HepG2 (cell line): Measurements from ENCODE around the gene UBE3B. TPM values are rescaled to one million over a fixed set of nuclear protein-coding genes. Genes with fewer than 3 reads are reported as not detected.

Experiments
- ATAC-seq: fragments of 200-7000 bp; cut with Tn5 transposase; 3 replicates; pipeline ENCODE4 v1.9.1; 2020; ENCODE audit warnings: mild to moderate bottlenecking, moderate library complexity
- BruUV-seq: library from RNA; stranded (reverse); fragments of 400-500 nt; replicated peaks from 2 replicates; lab custom pipeline; 2021; lab: Mats Ljungman, UMichigan
- CTCF ChIA-PET: fragments of 300-600 bp; formaldehyde crosslinking; extraction: SDS; loops from one replicate; lab custom pipeline; 2021; ENCODE audit warnings: low total read pairs, inconsistent platforms, low intra/inter-chr PET ratio; lab: Yijun Ruan, JAX
- POLR2A ChIA-PET: fragments of 350-600 bp; sonication (Branson Sonifier 250); formaldehyde crosslinking; loops from one replicate; lab custom pipeline; 2020; ENCODE audit warnings: antibody characterized with exemption, inconsistent platforms; lab: Yijun Ruan, JAX
- DNase-seq: peaks from one replicate; pipeline ENCODE4 v3.0.0-alpha.2; 2015; ENCODE audit warnings: low spot score
- FAIRE-seq: peaks from 3 replicates; lab custom pipeline; 2011; peaks lifted over from hg19 to GRCh38; lab: Jason Lieb, UNC
- H2AFZ ChIP-seq: one replicate; pipeline ENCODE4 v1.6.1; 2011; ENCODE audit warnings: low read length, inconsistent platforms
- H3K27ac ChIP-seq: fragments of 300-600 bp; 3 replicates; pipeline ENCODE4 v1.8.0; 2011; ENCODE audit warnings: mixed run types, mild to moderate bottlenecking, mixed read lengths, low read length, inconsistent platforms; ENCODE audit not compliant: insufficient read depth; ENCODE audit errors: extremely low read length
- H3K27me3 ChIP-seq, 2 experiments: fragments of 200-600 bp in 1 of 2; 2 replicates in 1 of 2; 3 replicates in 1 of 2; pipeline versions ENCODE4 v1.6.0 to v1.8.0; 2011; ENCODE audit warnings: low read length in 2 of 2, mild to moderate bottlenecking in 2 of 2, moderate library complexity in 2 of 2, inconsistent platforms in 1 of 2; ENCODE audit not compliant: insufficient read depth in 2 of 2, control insufficient read depth in 1 of 2
- H3K36me3 ChIP-seq, 2 experiments: fragments of 200-600 bp in 1 of 2; replicated peaks in 1 of 2; 2 replicates in 1 of 2; 3 replicates in 1 of 2; pipeline versions ENCODE4 v1.5.1 to v1.8.0; 2011; ENCODE audit warnings: low read length in 2 of 2, inconsistent platforms in 1 of 2; ENCODE audit not compliant: insufficient read depth in 2 of 2, control insufficient read depth in 1 of 2
- H3K4me1 ChIP-seq: 2 replicates; pipeline ENCODE4 v1.5.1; 2012; ENCODE audit warnings: low read length, inconsistent platforms; ENCODE audit not compliant: insufficient read depth
- H3K4me2 ChIP-seq: 2 replicates; pipeline ENCODE4 v1.6.0; 2011; ENCODE audit warnings: low read depth, low read length, inconsistent platforms
- H3K4me3 ChIP-seq, 3 experiments: fragments of 200-600 bp in 1 of 3; sonication (generic), shearing (Covaris generic) in 1 of 3; replicated peaks in 1 of 3; 2 replicates each; pipeline ENCODE4 v1.5.1; 2011 to 2016; ENCODE audit warnings: low read length in 3 of 3, inconsistent platforms in 2 of 3, low read depth in 2 of 3, mild to moderate bottlenecking in 2 of 3, control low read depth in 1 of 3, mixed read lengths in 1 of 3; ENCODE audit not compliant: insufficient read depth in 1 of 3
- H3K79me2 ChIP-seq: one replicate; pipeline ENCODE4 v1.6.1; 2011; ENCODE audit warnings: low read length, inconsistent platforms; ENCODE audit not compliant: insufficient read depth
- H3K9ac ChIP-seq: 2 replicates; pipeline ENCODE4 v1.6.0; 2011; ENCODE audit warnings: mild to moderate bottlenecking, low read depth, low read length, inconsistent platforms; ENCODE audit not compliant: insufficient read depth
- H3K9me3 ChIP-seq: 2 replicates; pipeline ENCODE4 v1.5.1; 2012; ENCODE audit warnings: mild to moderate bottlenecking, low read length
- H4K20me1 ChIP-seq: 2 replicates; pipeline ENCODE4 v1.6.0; 2011; ENCODE audit warnings: inconsistent platforms, mild to moderate bottlenecking, low read length, moderate library complexity; ENCODE audit not compliant: insufficient read depth
- MXD4 ChIP-seq: IDR thresholded peaks from 2 replicates; pipeline ENCODE4 v1.6.1; 2016; ENCODE audit warnings: mild to moderate bottlenecking, missing biosample characterization, missing genetic modification reagents
- TBP ChIP-seq: sonication (generic); formaldehyde crosslinking; IDR thresholded peaks from 2 replicates; pipeline ENCODE4 v1.5.0; 2020; ENCODE audit warnings: missing genetic modification reagents
- ZNF207 ChIP-seq: fragments of 450-650 bp; IDR thresholded peaks from 2 replicates; pipeline ENCODE4 v1.6.1; 2016; ENCODE audit warnings: antibody characterized with exemption, borderline replicate concordance
- ZNF280B ChIP-seq: sonication (generic); formaldehyde crosslinking; IDR thresholded peaks from 2 replicates; pipeline ENCODE4 v1.5.0; 2020; ENCODE audit warnings: missing genetic modification reagents, mild to moderate bottlenecking, borderline replicate concordance
- ZNF512 ChIP-seq: sonication (generic); formaldehyde crosslinking; IDR thresholded peaks from 2 replicates; pipeline ENCODE4 v1.4.0; 2020; ENCODE audit warnings: mild to moderate bottlenecking, missing genetic modification reagents
- ZNF720 ChIP-seq: sonication (generic); formaldehyde crosslinking; IDR thresholded peaks from 2 replicates; pipeline ENCODE4 v1.4.0; 2020; ENCODE audit warnings: missing genetic modification reagents
- WGBS: methylation state at CpG from one replicate; pipeline ENCODE4 v1.1.6; 2017; ENCODE audit warnings: low lambda C conversion rate; 5-methylcytosine and 5-hydroxymethylcytosine counted together
- in situ Hi-C: cut with HindIII; loops from 2 replicates; pipeline ENCODE4 v1.10.0; 2017; ENCODE audit warnings: low pct_unique_long_range_greater_than_20kb; ENCODE audit not compliant: extremely low pct_ligation_motif_present
- intact Hi-C: fragments of 100-400 bp; cut with micrococcal nuclease; formaldehyde crosslinking; loops from one replicate; pipeline ENCODE4 v1.10.0; 2022; ENCODE audit not compliant: unreplicated experiment
- polyA plus RNA-seq, 8 experiments: library from polyadenylated mRNA; depleted of rRNA in 3 of 8; stranded (reverse) in 7 of 8; unstranded in 1 of 8; fragments of >200 nt; fragmentation: Illumina TruSeq in 4 of 8; extraction: Trizol in 4 of 8; gene quantifications; 2 replicates each; pipeline versions ENCODE4 v1.2.1 to v1.2.3, GENCODE V29; 2011 to 2016; ENCODE audit warnings: low read depth in 4 of 8, missing spikeins in 1 of 8, mixed read lengths in 1 of 8; ENCODE audit not compliant: insufficient read depth in 1 of 8
- total RNA-seq, 5 experiments: library from RNA; depleted of rRNA; stranded (reverse); fragments of >200 nt; fragmentation: Illumina TruSeq; extraction: Trizol; gene quantifications; 2 replicates each; pipeline ENCODE4 v1.2.3, GENCODE V29; 2016; ENCODE audit warnings: low read depth in 1 of 5

The UBE3B gene
- total and polyA plus RNA-seq, 2 of the 13 experiments (the other 11 are each of a cell fraction or from before 2014, with no cell fraction given), result 22.7 to 25.3 TPM

- H3K4me2 ChIP-seq, result no peak overlapping the region
- H3K4me3 ChIP-seq, result no peak overlapping the region
- H3K9me3 ChIP-seq, result no peaks in the 10 kb centered on the region
- BruUV-seq, result no TSS peak
- no peak overlapping the region for H3K27ac ChIP-seq
- H3K36me3 ChIP-seq, result peaks cover 0 to 2% of the 10 kb centered on the region in 2 experiments; a peak in 2 of 5 replicates
- no peak overlapping the region for H3K9ac ChIP-seq
- in situ Hi-C loops, result no loop called here
- no peaks in the 10 kb centered on the region for H4K20me1 ChIP-seq
- H2AFZ ChIP-seq, result no peak overlapping the region
- no peak for TF ChIP-seq ZNF720 (CRISPR knock-in tag)
- no peak for TF ChIP-seq ZNF280B
- no peak for TF ChIP-seq ZNF207
- TF ChIP-seq ZNF512, result no peak
- TF ChIP-seq TBP (CRISPR knock-in tag), result no peak
- TF ChIP-seq MXD4 (CRISPR knock-in tag), result no peak
- TF ChIP-seq, all 625 proteins: peak for 0
- FAIRE-seq (no peak), DNase-seq (no peak), ATAC-seq (no peak)
- ChIA-PET POLR2A (no interaction called here), CTCF (no interaction called here)
- no peaks in the 10 kb centered on the region for H3K27me3 ChIP-seq
- intact Hi-C loops, result no loop called here
- H3K4me1 ChIP-seq, result peaks cover 8% of the 10 kb centered on the region
- H3K79me2 ChIP-seq, result no peaks in the 10 kb centered on the region
- WGBS, result 80% methylated on average over 5 of the region's 5 CpGs
Measured at GRCh38 chr12:109535863-109536250, 58.4 kb downstream of the UBE3B start.
